ENCODE data around the gene TMEM190.

DNA sequence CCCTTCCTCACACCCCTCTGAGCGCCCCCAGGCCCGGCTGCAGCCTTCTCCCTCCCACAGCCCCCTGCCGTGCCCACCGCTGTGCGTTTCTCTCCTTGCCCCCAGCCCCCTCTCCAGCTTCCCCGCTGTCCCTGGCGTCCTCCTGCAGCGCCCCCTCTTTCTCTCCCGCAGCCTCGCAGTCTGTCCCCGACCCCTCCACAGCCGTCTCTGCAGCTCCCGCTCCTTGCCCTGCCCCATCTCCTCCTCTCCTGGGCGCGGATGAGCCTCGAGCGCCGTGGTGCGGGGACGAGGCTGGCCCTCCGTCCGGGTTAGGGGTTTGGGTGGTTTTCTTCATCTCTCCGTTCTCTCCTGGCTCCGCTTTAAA, 35.9 kb upstream of the TMEM190 start:
- TF ChIP-seq CTCF (IDR thresholded peaks at IDR 0.05 in 4 of 5, conservative IDR thresholded peaks at IDR 0.05 in 1 of 5) (no peak), POLR2A (IDR thresholded peaks at IDR 0.05) (no peak)
